Measurements from ENCODE around the gene CACNB4.

The CACNB4 gene

GRCh38 chr2:151860613-151861146 lies 238.2 kb downstream of the CACNB4 start:
- no peak for DNase-seq (ENCODE audit: low spot score)
- TF ChIP-seq CTCF (IDR thresholded peaks at IDR 0.05) = no peak
- Histone ChIP-seq H3K4me3 (no peak overlapping the region), H3K27ac (no peak overlapping the region)

- Histone ChIP-seq H3K27ac (no peak overlapping the region), H3K4me3 (no peak overlapping the region)
- no peak for TF ChIP-seq CTCF (IDR thresholded peaks at IDR 0.05)
- DNase-seq (ENCODE audit: low spot score) = no peak
Measured at GRCh38 chr2:151860210-151860609, 238.6 kb downstream of the CACNB4 start.

DNA sequence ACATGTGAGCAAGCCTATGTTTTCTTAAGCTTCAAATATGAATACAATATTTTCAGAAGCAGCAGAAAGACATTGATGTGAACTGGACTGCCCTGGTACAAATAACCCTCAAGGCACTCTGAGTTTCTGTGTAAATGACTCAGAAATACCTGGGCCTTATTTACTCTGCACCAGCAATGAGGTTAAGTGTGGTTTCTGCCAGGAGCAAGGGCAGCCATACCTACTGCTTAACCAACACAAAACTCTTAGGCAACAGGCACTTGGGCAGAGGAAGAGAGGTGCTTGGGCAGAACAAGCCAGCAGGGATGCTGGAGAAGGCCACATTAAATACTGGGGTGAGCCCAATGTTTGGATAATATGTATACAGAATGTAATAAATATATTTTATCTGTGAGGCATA lies 241.2 kb downstream of the CACNB4 start:
- H3K4me3 ChIP-seq = no peak overlapping the region
- no peak for DNase-seq (ENCODE audit: low spot score)
- no peak overlapping the region for H3K27ac ChIP-seq
- no peak for TF ChIP-seq CTCF (IDR thresholded peaks at IDR 0.05)

DNA sequence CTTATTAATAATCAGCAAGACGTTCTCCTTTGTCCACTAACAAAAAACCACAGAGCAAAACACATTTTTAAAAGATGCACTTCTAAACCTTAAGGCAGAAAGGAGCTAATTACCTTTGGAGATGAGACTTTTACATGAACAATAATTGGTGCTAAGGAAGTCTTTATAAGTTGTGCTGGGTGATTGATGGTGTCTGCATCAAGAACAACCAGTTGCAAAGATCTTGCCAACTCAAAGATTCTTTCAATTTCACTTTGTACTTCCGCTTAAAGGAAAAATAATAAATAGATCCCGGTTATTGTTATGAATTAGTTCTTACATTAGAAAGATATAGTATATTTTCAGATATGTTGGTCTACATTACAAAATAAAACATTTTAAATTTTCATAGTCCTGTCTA lies 243.7 kb downstream of the CACNB4 start:
- DNase-seq (ENCODE audit: low spot score) = no peak
- no peak for TF ChIP-seq CTCF (IDR thresholded peaks at IDR 0.05)
- Histone ChIP-seq H3K4me3 (no peak overlapping the region), H3K27ac (no peak overlapping the region)

- no peak for DNase-seq (ENCODE audit: low spot score)
- TF ChIP-seq CTCF (IDR thresholded peaks at IDR 0.05) = no peak
- Histone ChIP-seq H3K4me3 (no peak overlapping the region), H3K27ac (no peak overlapping the region)
Measured at GRCh38 chr2:151853070-151853758, 245.6 kb downstream of the CACNB4 start.

DNA sequence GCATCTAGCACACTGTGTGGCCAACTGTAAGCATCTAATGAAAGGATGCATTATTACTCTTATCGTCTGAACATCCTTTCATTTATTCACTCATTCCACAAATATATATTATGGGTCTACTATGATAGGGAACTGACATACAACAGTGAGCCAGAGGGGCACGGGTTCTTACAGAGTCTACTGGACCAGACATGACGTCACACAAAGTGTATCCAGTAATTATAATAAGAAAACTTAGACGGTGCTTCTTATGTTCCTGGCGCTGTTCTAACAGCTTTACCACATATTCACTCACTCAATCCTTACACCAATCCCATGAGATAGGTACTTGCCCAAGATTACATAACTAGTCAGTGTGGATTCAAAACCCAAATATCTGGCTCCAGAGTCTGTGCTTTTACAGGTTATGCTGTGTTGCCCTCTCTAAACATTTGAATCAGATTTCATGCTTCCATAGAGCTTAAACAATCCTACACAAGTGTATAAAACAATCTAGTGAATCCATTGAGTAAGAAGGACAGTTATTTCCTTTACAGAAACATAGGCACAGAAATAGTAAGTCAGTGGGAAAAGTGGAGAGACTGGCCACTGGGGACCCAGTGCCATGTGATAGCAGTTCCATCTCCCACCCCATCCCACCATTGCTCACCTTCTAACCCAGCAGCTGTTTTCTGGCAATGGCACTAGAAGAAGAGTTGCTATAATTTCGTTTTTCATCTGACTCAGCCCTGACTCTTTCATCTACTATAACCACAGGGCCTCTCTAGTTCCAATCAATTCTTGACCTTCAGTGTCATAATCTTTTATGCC lies 246.4 kb downstream of the CACNB4 start:
- Histone ChIP-seq H3K27ac (no peak overlapping the region), H3K4me3 (no peak overlapping the region)
- no peak for DNase-seq (ENCODE audit: low spot score)
- TF ChIP-seq CTCF (IDR thresholded peaks at IDR 0.05) = no peak
